GM19395 (cell line): ENCODE data around the gene SECISBP2.

Experiments
- ATAC-seq: cut with Tn5 transposase; IDR thresholded peaks from one replicate; pipeline ENCODE4 v1.9.1; 2021; ENCODE audit warnings: mild to moderate bottlenecking, moderate library complexity; ENCODE audit not compliant: unreplicated experiment

SECISBP2 gene

DNA sequence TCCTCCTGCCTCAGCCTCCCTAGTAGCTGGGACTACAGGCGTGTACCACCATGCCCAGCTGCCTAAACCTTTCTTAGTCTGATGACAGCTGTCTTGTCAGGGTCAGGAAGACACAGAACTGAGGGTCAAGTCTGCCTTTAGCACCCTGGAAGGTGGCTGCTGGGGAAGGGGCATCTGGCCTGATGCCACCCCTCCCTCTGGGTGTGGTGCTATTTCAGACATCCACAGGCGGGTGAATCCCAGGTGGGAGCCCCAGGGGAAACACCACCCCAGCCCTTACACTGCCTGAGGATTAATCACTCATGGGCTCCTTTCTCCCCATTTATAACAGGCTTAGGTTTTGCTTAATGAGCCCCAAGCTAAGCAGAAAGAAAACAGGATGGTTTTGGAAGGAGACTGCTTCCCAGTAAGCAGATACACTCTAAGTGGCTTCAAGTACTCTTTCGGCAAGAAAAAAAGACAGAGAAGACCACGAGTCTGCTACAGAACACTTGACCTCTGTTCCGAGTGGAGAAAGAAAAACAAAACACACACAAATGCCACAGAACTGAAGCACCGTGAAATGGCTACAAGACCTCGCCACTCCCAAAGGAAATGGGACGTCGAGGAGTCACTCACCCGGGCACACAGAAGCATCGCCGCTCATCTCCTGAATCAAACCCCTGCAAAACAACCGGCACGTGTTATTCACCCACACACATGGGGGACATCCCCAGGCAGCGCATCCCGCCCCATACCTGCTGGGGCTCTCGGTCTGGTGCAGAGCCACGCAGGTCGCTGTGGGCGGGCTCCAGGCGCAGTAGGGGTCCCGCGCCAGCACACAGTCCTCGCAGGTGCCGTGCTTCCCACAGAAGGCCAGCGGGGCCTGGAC is 62.4 kb downstream of the SECISBP2 start:
- no peak for ATAC-seq

DNA sequence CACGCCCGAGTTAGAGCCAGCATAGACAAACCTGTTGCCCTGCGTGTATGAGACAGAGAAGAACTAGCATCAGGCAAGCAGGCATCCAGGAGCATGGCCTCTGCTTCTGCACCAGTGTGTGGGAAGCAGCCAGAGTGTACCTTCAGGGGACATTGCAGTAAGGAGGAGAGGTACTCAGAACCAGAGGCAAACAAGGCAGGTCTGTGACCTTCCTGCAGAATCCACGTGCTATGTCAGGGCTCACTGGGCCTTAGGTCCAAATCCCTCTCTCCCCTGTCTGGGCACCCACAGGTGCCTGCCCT is 63.0 kb downstream of the SECISBP2 start:
- no peak for ATAC-seq

DNA sequence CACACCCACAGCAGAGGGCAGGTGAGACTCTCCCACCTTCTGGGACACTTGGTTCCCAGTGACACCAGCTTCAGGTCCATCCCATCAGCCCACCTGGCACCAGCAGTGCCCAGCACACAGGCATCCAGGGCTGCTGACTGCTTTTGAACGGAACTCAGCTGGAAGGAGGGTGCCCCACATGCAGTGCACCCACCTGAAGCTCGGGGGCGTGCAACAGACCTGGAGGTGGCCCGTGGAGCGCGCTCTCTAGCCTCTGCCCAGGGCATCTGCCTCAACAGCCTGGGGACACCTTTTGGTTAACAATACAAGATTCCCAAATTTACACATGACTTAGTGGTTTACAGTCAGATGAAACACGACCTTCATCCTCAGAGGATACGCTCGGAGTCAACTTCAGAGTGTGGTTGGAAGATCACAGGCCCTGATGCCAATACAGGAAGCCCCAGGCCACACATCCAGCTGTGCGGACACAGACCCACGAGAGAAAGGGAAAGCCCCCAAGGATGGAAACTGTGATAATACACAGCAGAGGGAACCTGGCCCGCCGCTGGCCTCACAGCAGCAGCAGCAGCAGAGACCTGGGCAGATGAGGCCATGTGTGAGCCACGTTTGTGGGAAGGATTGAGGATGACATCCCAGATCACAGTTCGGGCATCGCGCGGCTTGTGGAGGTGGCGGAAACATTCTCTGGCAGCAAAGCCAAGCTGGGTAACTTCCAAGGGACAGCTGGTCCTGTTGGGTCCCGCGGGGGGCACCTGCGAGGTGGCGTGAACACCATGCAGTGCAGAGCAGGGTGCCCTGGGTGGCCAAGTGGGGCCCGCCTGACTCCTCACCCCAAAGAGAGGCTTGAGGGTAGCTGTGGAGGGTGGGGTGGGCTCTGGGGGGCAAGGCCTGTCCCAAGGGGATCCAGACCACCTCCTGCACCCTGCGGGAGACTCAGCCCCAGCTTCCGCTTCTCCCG is 64.0 kb downstream of the SECISBP2 start:
- no peak for ATAC-seq

DNA sequence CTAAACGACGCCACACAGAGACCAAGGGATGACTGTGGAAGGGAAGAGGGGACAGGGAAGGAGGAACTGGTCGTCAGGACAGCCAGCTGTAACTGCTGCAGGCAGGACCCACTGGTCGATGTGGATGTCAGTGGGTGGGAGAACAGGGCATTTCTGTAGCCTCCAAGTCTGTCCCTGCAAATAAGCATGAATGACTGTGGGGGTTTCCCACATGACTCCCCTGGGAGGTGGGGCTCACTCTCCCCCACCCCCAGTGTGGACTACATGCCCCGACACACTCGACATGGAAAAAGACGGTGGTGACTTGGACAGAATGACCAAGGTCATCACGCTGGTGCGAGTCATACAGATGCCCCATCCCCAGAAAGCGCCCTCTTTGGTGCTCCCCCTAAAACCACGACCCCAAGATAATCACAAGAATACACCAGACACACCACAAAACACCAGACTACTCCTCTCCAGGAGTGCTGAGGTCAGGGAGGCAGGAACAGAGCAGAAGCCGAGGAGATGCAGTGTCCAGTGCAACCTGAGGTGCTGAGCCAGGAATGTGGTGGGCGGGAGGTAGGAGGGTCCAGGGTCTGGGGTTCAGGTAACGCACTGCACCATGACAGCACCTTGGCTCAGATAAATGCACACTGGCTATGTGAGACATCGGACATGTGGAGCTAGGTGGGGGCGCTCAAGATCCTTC is 64.9 kb downstream of the SECISBP2 start:
- ATAC-seq: no peak

DNA sequence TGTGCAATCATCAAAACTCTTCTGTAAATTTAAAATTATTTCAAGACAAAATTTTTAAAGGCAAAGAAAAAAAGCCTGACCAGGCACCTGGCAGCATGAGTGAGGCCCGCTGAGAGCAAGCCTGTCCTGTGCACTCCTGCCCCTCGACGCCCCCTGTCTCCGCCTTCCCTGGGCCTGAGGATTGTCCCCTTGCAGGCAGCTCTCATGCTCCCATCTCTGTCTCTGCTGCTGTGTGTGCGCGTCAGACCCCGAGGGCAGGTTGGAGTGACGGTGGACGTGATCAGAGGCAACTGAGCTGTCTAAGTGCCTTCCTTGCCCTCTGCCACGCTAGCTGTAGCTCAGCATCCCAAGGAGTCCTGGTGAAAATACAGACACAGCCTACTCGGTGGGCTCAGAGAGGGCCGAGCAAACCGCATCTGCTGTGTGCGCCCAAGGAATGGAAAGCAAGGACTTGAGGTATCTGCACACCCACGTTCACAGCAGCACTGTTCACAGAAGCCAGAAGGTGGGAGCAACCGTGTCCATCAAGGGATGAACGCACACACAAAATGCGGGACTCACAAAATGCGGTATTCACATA is 65.5 kb downstream of the SECISBP2 start:
- no peak for ATAC-seq

DNA sequence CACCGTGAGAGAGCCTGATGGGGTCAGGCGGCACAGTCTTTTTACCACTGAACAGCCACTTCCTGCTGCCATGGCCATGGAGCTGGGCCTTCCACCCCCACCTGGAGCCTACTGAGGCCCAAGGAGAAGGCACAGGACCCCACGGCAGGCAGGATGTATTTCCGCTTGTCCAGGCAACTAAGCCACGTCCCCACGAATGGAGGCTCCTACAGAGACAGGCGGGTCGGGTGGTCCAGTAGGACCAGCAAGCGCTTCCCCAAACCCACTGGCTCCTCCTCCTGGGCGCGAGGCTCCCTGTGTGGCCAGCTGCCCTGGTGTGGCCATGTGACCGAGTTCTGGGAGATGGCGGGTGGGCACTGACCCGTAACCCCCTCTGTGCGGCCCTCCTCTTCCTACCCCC is 66.5 kb downstream of the SECISBP2 start:
- ATAC-seq: no peak

DNA sequence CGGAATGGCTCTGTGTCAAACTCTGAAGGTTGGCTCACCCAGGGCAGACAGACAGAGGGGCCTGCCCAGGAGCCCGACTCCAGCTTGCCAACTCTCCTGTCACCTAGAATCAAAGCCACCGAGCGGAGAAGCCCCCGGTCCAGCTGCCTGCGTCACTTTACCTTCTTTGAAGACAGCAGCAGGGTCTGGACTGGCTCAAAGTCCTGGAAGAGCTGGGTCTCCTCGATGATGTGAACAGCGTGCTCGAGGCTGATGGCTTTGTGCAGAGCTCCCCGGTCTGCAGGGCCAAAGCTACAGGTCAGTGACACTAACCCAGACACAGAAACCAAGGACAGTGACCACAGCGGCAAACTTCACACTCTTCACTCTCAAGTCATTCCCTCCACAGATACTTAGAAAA is 67.9 kb downstream of the SECISBP2 start:
- no peak for ATAC-seq

DNA sequence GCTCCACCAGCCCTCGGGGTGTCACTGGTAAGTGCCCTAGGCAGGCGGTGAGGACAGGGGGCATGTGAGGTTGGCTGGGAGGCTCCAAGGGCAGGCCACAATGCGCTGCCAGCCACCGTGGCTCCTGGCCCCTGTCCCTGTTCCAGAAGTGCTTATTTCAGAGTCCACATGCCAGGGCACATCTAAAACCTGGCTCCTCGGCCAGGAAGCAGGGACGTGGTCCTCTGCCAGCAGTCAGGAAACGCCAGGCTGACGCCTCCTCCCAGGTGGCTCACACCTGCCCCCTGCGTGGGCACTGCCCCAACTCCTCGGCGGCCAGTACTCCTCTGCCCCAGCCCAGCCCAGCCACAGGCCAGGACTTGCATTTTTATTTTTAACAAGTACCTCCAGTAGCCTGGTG is 68.5 kb downstream of the SECISBP2 start:
- ATAC-seq: no peak

DNA sequence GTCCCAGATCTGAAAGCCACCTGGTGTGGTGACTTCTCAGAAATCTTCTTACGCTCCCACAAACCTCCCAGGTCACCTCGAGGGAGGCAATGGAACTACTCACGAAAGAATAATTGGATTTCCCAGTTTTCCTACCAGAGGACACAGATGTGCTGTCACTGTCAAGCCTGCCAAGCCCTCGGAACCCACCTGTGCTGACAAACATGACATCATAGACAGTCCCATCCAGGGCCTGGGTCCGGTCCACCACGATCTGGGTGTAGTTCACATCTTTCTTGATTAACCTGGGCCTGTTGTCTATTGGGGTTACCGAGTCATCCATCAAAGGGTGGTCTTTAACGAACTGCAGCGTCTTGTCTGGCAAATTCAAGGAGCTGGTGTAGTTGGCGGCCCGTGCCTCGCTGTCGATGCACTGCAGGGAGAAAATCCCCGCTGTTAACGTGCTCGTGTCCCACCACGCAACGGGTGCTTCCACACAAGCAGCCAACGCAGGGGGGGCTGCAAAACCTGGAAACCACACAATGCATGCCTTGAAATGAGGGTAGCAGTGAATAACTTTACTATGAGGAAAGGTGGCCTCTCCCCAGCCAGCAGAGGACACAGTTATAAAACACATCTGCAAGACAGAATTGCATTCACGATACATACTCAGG is 69.0 kb downstream of the SECISBP2 start:
- ATAC-seq: no peak

DNA sequence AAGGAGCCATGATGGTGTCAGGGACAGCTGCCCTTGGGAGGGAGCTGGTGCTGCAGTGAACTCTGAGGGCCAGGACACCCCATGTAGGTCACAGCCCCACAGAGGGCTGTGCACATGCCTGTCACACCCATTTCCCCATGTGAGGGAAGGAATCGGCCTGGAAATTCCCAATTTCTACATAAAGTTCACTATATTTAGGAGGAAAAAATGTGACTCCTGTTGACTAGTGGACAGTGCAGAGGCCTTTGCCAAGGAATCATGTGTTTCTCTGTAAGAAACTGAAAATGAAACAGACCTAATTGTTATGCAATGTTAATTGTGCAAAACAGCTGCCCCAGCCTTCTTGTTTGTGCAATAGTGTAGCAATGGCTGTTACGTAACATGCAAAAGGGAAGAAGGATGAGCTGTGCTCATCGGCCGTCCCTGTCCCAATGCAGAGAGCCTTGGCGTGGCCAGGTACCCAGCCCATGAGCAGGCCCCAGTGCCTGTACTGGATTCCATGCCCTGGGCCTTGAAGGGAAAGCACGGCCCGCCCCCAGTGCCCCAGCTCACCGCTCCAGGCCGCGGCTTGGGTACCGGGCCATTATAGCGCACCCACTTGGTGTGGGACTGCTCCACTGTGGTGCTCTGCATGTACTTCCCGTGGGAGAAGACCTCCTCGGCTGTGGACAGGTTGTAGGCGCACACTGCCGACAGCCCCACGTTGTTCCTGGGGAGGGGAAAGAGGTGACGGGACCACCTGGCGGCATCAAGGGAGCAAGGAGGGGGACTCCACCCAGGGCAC is 70.0 kb downstream of the SECISBP2 start:
- ATAC-seq: no peak

DNA sequence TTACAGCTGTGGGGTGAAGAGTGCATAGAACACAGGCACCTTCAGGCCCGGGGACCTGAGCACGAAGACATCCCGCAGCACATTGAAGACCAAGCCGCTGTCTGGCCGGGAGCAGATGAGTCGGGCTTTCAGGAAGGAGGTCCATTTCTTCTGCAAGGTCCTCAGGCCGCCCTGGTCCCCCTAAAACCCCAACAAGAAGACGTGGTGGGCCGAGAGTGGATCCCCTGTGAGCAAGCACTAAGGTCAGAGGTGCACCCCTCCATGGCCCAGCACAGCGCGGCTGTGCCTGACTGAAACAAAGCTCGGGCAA is 70.5 kb downstream of the SECISBP2 start:
- no peak for ATAC-seq

DNA sequence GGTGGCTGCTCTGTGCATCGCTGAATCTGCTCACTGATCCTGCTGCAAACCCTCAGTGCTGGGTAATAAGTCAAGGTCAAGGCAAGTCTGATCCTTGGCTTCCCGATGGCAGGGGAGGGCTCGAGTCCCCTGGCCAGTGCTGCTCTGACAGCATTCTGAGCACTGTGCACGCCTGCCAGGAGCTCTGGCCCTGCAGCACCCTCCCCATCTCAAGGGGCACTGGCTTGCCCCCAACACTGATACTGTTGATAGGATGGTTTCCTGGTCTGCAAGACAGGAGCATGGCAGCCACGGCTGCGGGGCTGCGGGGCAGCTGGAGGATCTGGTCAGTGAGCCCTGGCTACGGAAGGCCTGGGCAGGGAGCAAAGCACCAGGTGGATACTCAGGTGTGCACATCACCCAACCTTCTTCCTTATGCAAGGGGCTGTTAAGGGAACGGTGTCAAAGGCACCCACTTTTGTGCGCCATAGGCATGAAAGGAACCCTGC is 71.8 kb downstream of the SECISBP2 start:
- ATAC-seq: no peak

DNA sequence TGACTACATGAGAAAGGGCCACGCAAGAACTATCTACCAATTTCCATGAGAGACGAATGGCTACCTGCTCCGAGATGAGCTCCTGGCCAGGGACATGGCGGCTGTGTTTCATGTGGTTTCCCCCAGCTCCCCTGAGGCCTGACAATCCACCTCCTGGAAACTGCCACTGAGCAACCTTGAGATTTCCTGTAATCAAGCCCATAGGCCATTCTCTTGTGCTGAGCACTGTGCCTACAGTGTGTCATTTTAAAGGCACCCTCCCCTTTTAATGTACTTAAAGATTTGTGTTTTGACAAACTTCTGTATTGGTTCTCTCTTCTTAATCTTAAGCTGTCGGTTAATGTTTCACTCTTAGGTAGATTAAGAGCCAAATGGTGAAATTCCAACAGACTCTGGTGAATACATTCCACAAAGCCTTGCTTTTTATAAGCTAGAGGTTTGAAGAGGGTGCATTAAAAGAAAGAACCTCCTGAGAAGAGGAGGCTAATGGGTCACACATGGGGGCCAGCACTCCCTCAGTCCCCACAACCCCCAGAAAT is 72.3 kb downstream of the SECISBP2 start:
- ATAC-seq: no peak

DNA sequence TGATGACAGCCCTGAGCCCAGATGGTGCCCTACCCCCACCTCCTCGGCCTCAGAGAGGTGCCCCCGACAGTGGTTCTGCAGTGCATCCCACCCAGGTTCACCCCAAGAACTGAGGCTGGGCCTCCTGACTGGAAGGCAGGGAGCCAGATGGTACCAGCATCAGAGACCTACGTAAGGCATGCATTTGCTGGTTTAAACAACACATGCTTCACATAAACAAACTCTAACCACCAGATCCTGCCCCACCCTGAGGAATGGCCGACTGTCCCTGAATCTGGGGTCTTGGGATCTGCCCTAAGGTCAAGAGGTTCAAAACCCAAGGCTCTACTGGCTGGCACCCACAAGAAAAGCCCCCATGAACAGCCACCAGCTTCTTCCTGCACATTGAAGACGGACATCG is 73.3 kb downstream of the SECISBP2 start:
- no peak for ATAC-seq

DNA sequence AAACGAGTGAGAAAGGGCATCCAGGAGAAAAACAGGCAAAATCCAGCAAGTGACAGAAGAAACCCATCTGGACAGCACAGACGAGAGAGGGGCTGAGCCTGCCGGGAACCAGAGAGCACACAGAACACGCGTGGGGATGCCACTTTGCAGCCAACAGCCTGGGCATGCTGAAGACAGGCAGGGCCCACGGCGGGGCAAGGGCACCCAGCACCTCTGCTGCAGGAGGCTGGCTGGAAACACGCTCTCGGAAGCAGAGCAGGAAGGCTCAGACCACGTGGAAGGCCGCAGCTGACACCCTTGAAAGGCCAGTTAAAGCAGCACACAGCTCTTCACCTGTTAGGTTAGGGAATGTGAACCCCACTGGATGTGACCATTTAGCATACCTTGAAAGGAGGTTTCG is 76.1 kb downstream of the SECISBP2 start:
- no peak for ATAC-seq

DNA sequence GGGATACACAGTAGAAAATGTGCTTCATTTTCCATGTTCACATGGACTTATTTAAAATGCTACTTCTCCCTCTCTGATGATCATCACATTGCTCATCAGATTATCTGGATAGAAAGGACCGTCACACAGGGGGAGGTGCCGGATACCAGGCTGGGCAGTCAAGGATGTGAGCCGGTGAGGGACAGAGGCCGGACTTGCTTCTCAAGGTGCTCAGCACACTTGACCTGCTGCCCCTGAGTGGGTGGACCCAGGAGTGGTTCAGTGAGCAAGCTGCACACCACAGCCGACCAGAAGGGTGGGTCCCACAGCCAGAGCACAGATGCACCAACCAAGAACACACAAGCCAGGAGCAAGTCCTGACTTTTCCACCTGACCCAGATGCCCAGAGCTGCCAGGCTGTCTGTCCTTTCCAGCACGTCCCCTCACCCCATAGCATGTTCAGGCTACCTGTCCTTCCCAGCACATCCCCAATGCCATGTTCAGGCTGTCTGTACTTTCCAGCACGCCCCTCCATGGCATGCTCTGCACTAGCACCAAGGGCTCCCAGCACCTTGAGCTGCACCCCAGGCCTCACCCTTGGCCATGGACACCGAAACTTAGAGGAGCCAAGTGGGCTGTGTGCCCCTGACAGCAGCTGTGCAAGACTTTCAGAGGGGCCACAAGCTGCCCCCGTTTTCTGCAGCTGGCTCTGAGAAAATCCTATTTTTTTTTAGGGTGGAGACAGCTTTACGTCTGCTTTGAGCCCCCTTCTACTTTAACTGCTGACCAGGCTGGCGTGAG is 77.8 kb downstream of the SECISBP2 start:
- no peak for ATAC-seq

DNA sequence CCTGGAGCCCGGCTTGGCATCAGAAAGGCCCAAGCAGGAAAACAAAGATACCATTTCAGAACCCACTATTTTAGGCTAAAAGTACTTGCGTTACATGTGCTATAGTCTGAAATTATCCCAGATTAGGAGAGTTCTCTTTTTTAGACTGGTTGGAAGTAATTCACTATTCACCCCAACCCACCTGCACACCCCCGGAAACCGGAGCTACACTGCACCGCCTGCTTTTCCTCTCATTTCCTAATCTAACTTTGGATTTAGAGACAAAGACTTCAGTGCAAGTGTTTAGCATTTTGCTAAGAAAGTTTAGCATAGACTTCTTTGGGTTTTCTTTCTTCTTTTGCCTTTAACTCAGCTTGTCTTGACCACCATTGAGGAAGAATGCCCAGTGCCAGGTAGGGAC is 79.2 kb downstream of the SECISBP2 start:
- no peak for ATAC-seq

DNA sequence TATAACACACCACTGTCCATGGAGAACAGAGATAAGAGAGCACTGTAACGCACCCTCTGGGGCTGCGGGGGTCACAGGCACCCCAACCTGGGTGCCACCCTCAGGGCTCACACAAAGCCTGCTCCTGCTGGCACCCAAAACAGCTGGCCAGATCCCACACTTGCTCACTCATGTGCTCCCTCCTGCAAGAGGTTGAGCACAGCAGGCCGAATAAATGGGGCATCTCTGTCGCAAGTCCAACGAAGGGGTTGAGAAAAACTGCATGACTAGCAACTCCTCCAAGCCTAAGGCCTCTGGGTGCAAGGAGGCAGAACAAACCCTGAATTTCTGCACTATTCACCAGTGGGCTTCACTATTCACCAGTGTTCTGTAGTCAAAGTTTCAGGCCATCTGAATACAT is 80.3 kb downstream of the SECISBP2 start:
- ATAC-seq: no peak
